Ishikawa (cell line): ENCODE data around the gene SREBF1.

Experiments used
- CEBPB ChIP-seq: IDR thresholded peaks from 2 replicates; pipeline ENCODE4 v1.6.1; 2012
- CREB1 ChIP-seq: IDR thresholded peaks from 2 replicates; pipeline ENCODE4 v1.6.1; 2012; ENCODE audit warnings: low read depth
- EGR1 ChIP-seq: IDR thresholded peaks from 2 replicates; pipeline ENCODE4 v1.6.1; 2012
- EP300 ChIP-seq: IDR thresholded peaks from 2 replicates; pipeline ENCODE4 v1.6.1; 2012; ENCODE audit warnings: borderline replicate concordance
- FOXM1 ChIP-seq: IDR thresholded peaks from 2 replicates; pipeline ENCODE4 v1.6.1; 2012; ENCODE audit warnings: low read depth, borderline replicate concordance
- NFIC ChIP-seq: IDR thresholded peaks from 2 replicates; pipeline ENCODE4 v1.6.1; 2012
- RAD21 ChIP-seq: IDR thresholded peaks from 2 replicates; pipeline ENCODE4 v1.6.1; 2012; ENCODE audit warnings: low read depth
- TAF1 ChIP-seq: IDR thresholded peaks from 2 replicates; pipeline ENCODE4 v1.6.1; 2012; ENCODE audit warnings: low read depth, mild to moderate bottlenecking
- TCF12 ChIP-seq: IDR thresholded peaks from 2 replicates; pipeline ENCODE4 v1.6.1; 2012; ENCODE audit warnings: low read depth
- TEAD4 ChIP-seq: IDR thresholded peaks from 2 replicates; pipeline ENCODE4 v1.6.1; 2012
- USF1 ChIP-seq: IDR thresholded peaks from 2 replicates; pipeline ENCODE4 v1.6.1; 2012
- YY1 ChIP-seq: IDR thresholded peaks from 2 replicates; pipeline ENCODE4 v1.6.1; 2012; ENCODE audit warnings: low read depth
- ZBTB7A ChIP-seq: IDR thresholded peaks from 2 replicates; pipeline ENCODE4 v1.6.1; 2012; ENCODE audit warnings: low read depth
- TF ChIP-seq, protein P1 (sequence below): IDR thresholded peaks from 2 replicates; pipeline ENCODE4 v1.6.1; 2012; ENCODE audit warnings: low read depth, mild to moderate bottlenecking
- TF ChIP-seq, protein P2 (sequence below): IDR thresholded peaks from 2 replicates; pipeline ENCODE4 v1.6.1; 2012

Gene SREBF1

GRCh38 chr17:17810895-17811248 lies 25.9 kb downstream of the SREBF1 start:
- TF ChIP-seq YY1: no peak
- TF ChIP-seq, protein P1, sequence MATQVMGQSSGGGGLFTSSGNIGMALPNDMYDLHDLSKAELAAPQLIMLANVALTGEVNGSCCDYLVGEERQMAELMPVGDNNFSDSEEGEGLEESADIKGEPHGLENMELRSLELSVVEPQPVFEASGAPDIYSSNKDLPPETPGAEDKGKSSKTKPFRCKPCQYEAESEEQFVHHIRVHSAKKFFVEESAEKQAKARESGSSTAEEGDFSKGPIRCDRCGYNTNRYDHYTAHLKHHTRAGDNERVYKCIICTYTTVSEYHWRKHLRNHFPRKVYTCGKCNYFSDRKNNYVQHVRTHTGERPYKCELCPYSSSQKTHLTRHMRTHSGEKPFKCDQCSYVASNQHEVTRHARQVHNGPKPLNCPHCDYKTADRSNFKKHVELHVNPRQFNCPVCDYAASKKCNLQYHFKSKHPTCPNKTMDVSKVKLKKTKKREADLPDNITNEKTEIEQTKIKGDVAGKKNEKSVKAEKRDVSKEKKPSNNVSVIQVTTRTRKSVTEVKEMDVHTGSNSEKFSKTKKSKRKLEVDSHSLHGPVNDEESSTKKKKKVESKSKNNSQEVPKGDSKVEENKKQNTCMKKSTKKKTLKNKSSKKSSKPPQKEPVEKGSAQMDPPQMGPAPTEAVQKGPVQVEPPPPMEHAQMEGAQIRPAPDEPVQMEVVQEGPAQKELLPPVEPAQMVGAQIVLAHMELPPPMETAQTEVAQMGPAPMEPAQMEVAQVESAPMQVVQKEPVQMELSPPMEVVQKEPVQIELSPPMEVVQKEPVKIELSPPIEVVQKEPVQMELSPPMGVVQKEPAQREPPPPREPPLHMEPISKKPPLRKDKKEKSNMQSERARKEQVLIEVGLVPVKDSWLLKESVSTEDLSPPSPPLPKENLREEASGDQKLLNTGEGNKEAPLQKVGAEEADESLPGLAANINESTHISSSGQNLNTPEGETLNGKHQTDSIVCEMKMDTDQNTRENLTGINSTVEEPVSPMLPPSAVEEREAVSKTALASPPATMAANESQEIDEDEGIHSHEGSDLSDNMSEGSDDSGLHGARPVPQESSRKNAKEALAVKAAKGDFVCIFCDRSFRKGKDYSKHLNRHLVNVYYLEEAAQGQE: no peak
- TF ChIP-seq EP300: no peak
- TF ChIP-seq RAD21: no peak
- no peak for TF ChIP-seq CREB1
- TF ChIP-seq TCF12: no peak
- TF ChIP-seq, protein P2, sequence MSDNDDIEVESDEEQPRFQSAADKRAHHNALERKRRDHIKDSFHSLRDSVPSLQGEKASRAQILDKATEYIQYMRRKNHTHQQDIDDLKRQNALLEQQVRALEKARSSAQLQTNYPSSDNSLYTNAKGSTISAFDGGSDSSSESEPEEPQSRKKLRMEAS: no peak
- TF ChIP-seq USF1: no peak

DNA sequence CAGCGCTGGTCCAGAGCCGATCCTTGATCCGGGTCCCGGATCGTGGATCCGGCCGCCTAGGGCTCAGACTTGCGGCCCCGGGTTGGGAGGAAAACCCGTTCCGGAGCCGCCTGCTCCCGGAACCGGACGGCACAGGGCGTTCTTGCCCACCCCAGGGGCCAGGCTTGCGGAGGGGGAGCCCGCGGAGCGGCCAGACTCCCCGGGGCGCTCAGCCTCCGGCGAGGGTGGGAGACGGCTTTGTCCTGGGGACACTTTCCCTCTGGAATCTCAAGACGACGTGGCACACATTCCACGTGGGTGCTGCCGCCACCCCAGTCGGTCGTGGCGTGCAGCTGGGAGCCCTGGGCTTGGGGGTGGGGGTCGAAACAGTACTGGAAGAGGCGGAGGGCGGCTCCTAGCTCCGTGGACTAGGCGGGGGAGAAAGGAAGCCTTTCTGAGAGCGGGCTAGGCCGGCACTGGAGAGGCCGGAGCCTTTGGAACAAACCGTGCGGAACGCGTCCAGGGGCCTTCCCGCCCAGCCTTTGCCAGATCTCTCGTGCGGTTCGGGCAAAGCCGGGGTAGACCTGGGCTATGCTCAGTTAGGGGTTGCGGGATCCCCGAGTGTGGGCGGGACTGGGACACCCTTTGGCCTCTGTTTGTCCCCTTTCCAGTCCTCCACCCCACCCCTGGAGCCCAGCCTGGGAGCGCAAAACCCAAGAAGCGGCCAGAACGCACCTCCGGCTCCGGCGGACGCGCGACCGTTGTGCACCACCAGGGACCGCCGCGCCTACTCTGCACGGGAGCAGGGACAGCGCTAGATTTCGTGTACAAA lies 26.5 kb downstream of the SREBF1 start:
- TF ChIP-seq EGR1 (no peak), TAF1 (no peak)

DNA sequence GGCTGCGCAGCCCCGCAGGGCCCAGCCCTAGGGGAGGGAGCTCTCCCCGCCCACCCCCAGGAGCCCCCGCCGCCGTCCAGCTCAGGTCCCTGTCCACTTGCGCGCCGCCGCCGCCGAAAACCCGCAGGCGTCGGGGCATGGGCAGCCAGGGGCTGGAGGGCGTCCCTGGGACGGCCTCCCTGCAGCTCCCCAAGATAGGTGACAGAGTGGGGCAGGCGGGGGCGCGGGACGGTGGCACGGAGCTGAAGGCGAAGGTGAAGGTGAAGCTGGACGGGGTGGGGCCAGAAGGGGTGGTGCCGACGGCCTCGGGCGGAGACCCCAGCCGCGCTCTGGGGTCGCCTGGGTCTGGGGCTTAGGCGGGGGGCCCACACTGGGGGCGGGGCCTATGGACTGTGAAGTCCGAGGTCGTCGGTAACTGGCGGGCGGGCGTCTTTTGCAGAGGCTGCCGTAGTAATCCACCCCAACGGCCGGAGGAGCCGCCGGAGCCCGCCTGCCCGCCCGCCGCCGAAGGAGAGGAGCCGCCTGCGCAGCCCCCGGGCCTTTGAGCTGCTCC lies 27.2 kb downstream of the SREBF1 start:
- TF ChIP-seq YY1 (no peak), NFIC (no peak), TAF1 (no peak), RAD21 (no peak), EGR1 (no peak), EP300 (no peak), CEBPB (no peak), TCF12 (no peak), USF1 (no peak), ZBTB7A (no peak), FOXM1 (no peak), CREB1 (no peak), TEAD4 (no peak)
- TF ChIP-seq, protein P1: no peak
- TF ChIP-seq, protein P2: no peak

- TF ChIP-seq, protein P2: peak; percentile 25; the same call in 1 of the 2 replicates
- TF ChIP-seq EP300: no peak
- TF ChIP-seq, protein P1: no peak
- TF ChIP-seq CREB1: no peak
- no peak for TF ChIP-seq USF1
These were observed 27.9 kb downstream of the SREBF1 start for GRCh38 chr17:17808706-17809432.
